IgD-negative memory B cell (primary cell): Measurements from ENCODE around the gene AQP5. TPM values are rescaled to one million over a fixed set of nuclear protein-coding genes. Genes with fewer than 3 reads are reported as not detected.
A peak's percentile ranks its signal among the peaks of the same experiment; 100 is the strongest.
"Not testable (repeated sequence)": the region's sequence is repeated elsewhere in the genome, so short reads cannot be mapped to it uniquely, and the experiment has no call there.

Experiments
- H3K27ac Mint-ChIP-seq, 3 donors: one replicate each; pipeline ENCODE4 v1.8.0; 2020 to 2022; ENCODE audit warnings: mild to moderate bottlenecking in 3 of 3, mixed read lengths in 3 of 3, moderate library complexity in 1 of 3
- H3K27me3 Mint-ChIP-seq: one replicate; pipeline ENCODE4 v1.8.0; 2021; ENCODE audit warnings: mixed read lengths
- H3K36me3 Mint-ChIP-seq: one replicate; pipeline ENCODE4 v1.8.0; 2020; ENCODE audit warnings: mild to moderate bottlenecking, mixed read lengths
- H3K4me1 Mint-ChIP-seq, 3 donors: one replicate each; pipeline ENCODE4 v1.8.0; 2020 to 2022; ENCODE audit warnings: mixed read lengths in 3 of 3, mild to moderate bottlenecking in 1 of 3
- H3K4me3 Mint-ChIP-seq, 4 donors: one replicate each; pipeline ENCODE4 v1.8.0; 2020 to 2022; ENCODE audit warnings: mild to moderate bottlenecking in 4 of 4, mixed read lengths in 4 of 4, moderate library complexity in 3 of 4
- H3K9me3 Mint-ChIP-seq, 3 donors: one replicate each; pipeline ENCODE4 v1.8.0; 2020 to 2021; ENCODE audit warnings: mixed read lengths in 3 of 3, mild to moderate bottlenecking in 1 of 3
- polyA plus RNA-seq: library from polyadenylated mRNA; unstranded; fragments of 300-500 nt; fragmentation: Illumina TruSeq; gene quantifications from one replicate; pipeline ENCODE4 v1.2.3, GENCODE V29; 2021

AQP5 gene
- polyA plus RNA-seq, 1 donor from 2014 or later: not detected

- Mint-ChIP-seq H3K36me3 (no peaks in the 10 kb centered on the region), H3K4me1 (peaks cover 0 to 2% (median 0%) of the 10 kb centered on the region in 3 donors), H3K9me3 (no peaks in the 10 kb centered on the region), H3K27ac (no peak overlapping the region), H3K4me3 (no peak overlapping the region), H3K27me3 (peaks cover 3% of the 10 kb centered on the region)
These were observed 11.7 kb downstream of the AQP5 start for GRCh38 chr12:49973361-49973830.

- Mint-ChIP-seq H3K27ac (no peak overlapping the region), H3K9me3 (no peaks in the 10 kb centered on the region), H3K27me3 (no peaks in the 10 kb centered on the region), H3K36me3 (no peaks in the 10 kb centered on the region), H3K4me3 (no peak overlapping the region), H3K4me1 (peaks cover 0 to 2% (median 0%) of the 10 kb centered on the region in 3 donors)
These were observed 12.6 kb downstream of the AQP5 start for GRCh38 chr12:49974231-49974675.

GRCh38 chr12:49974677-49975317, 13.1 kb downstream of the AQP5 start:
- Mint-ChIP-seq H3K4me1 (peaks cover 0 to 2% (median 0%) of the 10 kb centered on the region in 3 donors), H3K9me3 (no peaks in the 10 kb centered on the region), H3K27me3 (no peaks in the 10 kb centered on the region), H3K4me3 (no peak overlapping the region), H3K36me3 (no peaks in the 10 kb centered on the region), H3K27ac (no peak overlapping the region)

- no peaks in the 10 kb centered on the region for H3K9me3 Mint-ChIP-seq
These were observed 13.7 kb downstream of the AQP5 start for GRCh38 chr12:49975318-49975761.

GRCh38 chr12:49976557-49976956, 14.9 kb downstream of the AQP5 start:
- Mint-ChIP-seq H3K4me3 (no peak overlapping the region), H3K27me3 (no peaks in the 10 kb centered on the region), H3K4me1 (peaks cover 0 to 2% (median 0%) of the 10 kb centered on the region in 3 donors), H3K36me3 (no peaks in the 10 kb centered on the region), H3K27ac (no peak overlapping the region), H3K9me3 (no peaks in the 10 kb centered on the region)

More at GRCh38 chr12:49975318-49975761, 13.7 kb downstream of the AQP5 start:
- Mint-ChIP-seq H3K27ac (no peak overlapping the region), H3K4me1 (peaks cover 0 to 2% (median 0%) of the 10 kb centered on the region in 3 donors), H3K4me3 (no peak overlapping the region), H3K27me3 (no peaks in the 10 kb centered on the region), H3K36me3 (no peaks in the 10 kb centered on the region)

- no peaks in the 10 kb centered on the region for H3K27me3 Mint-ChIP-seq
- no peak overlapping the region for H3K4me3 Mint-ChIP-seq
- peak overlapping the region in 1 of 3 donors; percentile 62 for H3K27ac Mint-ChIP-seq
- H3K36me3 Mint-ChIP-seq: no peaks in the 10 kb centered on the region
- peaks cover 0 to 2% (median 0%) of the 10 kb centered on the region in 3 donors for H3K4me1 Mint-ChIP-seq
- H3K9me3 Mint-ChIP-seq: no peaks in the 10 kb centered on the region
These were observed 16.5 kb downstream of the AQP5 start for GRCh38 chr12:49978125-49978524.

GRCh38 chr12:49979016-49979586, 17.4 kb downstream of the AQP5 start:
- H3K4me1 Mint-ChIP-seq: no peaks in the 10 kb centered on the region
- H3K36me3 Mint-ChIP-seq: no peaks in the 10 kb centered on the region
- H3K27me3 Mint-ChIP-seq: no peaks in the 10 kb centered on the region
- H3K4me3 Mint-ChIP-seq: no peak overlapping the region
- H3K9me3 Mint-ChIP-seq: no peaks in the 10 kb centered on the region
- H3K27ac Mint-ChIP-seq: no peak overlapping the region

GRCh38 chr12:49979791-49980190, 18.1 kb downstream of the AQP5 start:
- Mint-ChIP-seq H3K9me3 (no peaks in the 10 kb centered on the region), H3K27ac (no peak overlapping the region), H3K4me3 (no peak overlapping the region), H3K4me1 (no peaks in the 10 kb centered on the region), H3K36me3 (no peaks in the 10 kb centered on the region), H3K27me3 (no peaks in the 10 kb centered on the region)

- H3K4me1 Mint-ChIP-seq: no peaks in the 10 kb centered on the region
- no peak overlapping the region for H3K4me3 Mint-ChIP-seq
- H3K36me3 Mint-ChIP-seq: no peaks in the 10 kb centered on the region
- no peaks in the 10 kb centered on the region for H3K27me3 Mint-ChIP-seq
- no peaks in the 10 kb centered on the region for H3K9me3 Mint-ChIP-seq
- no peak overlapping the region for H3K27ac Mint-ChIP-seq
These were observed 19.1 kb downstream of the AQP5 start for GRCh38 chr12:49980501-49981349.

GRCh38 chr12:49982246-49983087, 20.8 kb downstream of the AQP5 start:
- no peak overlapping the region for H3K4me3 Mint-ChIP-seq
- H3K4me1 Mint-ChIP-seq: no peaks in the 10 kb centered on the region
- no peaks in the 10 kb centered on the region for H3K9me3 Mint-ChIP-seq
- H3K27ac Mint-ChIP-seq: no peak overlapping the region
- H3K27me3 Mint-ChIP-seq: no peaks in the 10 kb centered on the region
- H3K36me3 Mint-ChIP-seq: peaks cover 3% of the 10 kb centered on the region

- Mint-ChIP-seq H3K4me3 (no peak overlapping the region), H3K27ac (no peak overlapping the region), H3K9me3 (no peaks in the 10 kb centered on the region), H3K27me3 (no peaks in the 10 kb centered on the region), H3K4me1 (no peaks in the 10 kb centered on the region), H3K36me3 (peaks cover 8% of the 10 kb centered on the region)
These were observed 22.2 kb downstream of the AQP5 start for GRCh38 chr12:49983892-49984291.

- Mint-ChIP-seq H3K4me3 (no peak overlapping the region), H3K4me1 (no peaks in the 10 kb centered on the region), H3K27me3 (no peaks in the 10 kb centered on the region), H3K36me3 (peaks cover 9% of the 10 kb centered on the region), H3K27ac (peak overlapping the region in 2 of 3 donors; percentile 60 to 80), H3K9me3 (no peaks in the 10 kb centered on the region)
These were observed 23.0 kb downstream of the AQP5 start for GRCh38 chr12:49984476-49985359.

GRCh38 chr12:49985981-49986380, 24.3 kb downstream of the AQP5 start:
- H3K9me3 Mint-ChIP-seq: no peaks in the 10 kb centered on the region
- no peak overlapping the region for H3K27ac Mint-ChIP-seq
- no peaks in the 10 kb centered on the region for H3K4me1 Mint-ChIP-seq
- H3K27me3 Mint-ChIP-seq: no peaks in the 10 kb centered on the region
- H3K4me3 Mint-ChIP-seq: no peak overlapping the region
- peaks cover 15% of the 10 kb centered on the region for H3K36me3 Mint-ChIP-seq

- H3K27ac Mint-ChIP-seq, H3K27me3 Mint-ChIP-seq, H3K4me1 Mint-ChIP-seq: not testable (repeated sequence)
These were observed 24.8 kb downstream of the AQP5 start for GRCh38 chr12:49986476-49986875.

More at GRCh38 chr12:49986476-49986875, 24.8 kb downstream of the AQP5 start:
- H3K36me3 Mint-ChIP-seq: peaks cover 15% of the 10 kb centered on the region
- H3K4me3 Mint-ChIP-seq, H3K9me3 Mint-ChIP-seq: not testable (repeated sequence)
